Testis (tissue), 3 donors: ENCODE measurements around the gene HHATL. TPM values are rescaled to one million over a fixed set of nuclear protein-coding genes. Genes with fewer than 3 reads are reported as not detected.

Experiments
- DNase-seq: peaks from one replicate; pipeline ENCODE4 v3.0.0-alpha.2; 2019
- H3K27ac ChIP-seq, 2 donors: fragments of 200-600 bp; sonication (generic); one replicate each; pipeline ENCODE4 v1.5.1; 2019
- H3K27me3 ChIP-seq: fragments of 200-600 bp; sonication (generic); one replicate; pipeline ENCODE4 v1.5.1; 2019
- H3K36me3 ChIP-seq: fragments of 200-600 bp; sonication (generic); one replicate; pipeline ENCODE4 v1.5.1; 2017; ENCODE audit warnings: low read depth; ENCODE audit errors: missing control alignments
- H3K4me1 ChIP-seq: fragments of 200-600 bp; sonication (generic); one replicate; pipeline ENCODE4 v1.5.1; 2019
- H3K4me3 ChIP-seq, 2 donors: fragments of 200-600 bp; sonication (generic); one replicate each; pipeline ENCODE4 v1.5.1; 2017 to 2019
- H3K9me3 ChIP-seq: fragments of 200-600 bp; sonication (generic); one replicate; pipeline ENCODE4 v1.5.1; 2017
- CTCF ChIP-seq, 3 experiments: fragments of 450-650 bp in 2 of 3; fragments of 200-600 bp in 1 of 3; sonication (generic) in 1 of 3; IDR thresholded peaks; one replicate each; pipeline ENCODE4 v1.5.1; 2016 to 2019; ENCODE audit warnings: antibody characterized with exemption in 3 of 3, mild to moderate bottlenecking in 2 of 3, moderate library complexity in 1 of 3
- POLR2A ChIP-seq: fragments of 450-650 bp; IDR thresholded peaks from one replicate; pipeline ENCODE4 v1.6.1; 2017; ENCODE audit warnings: antibody characterized with exemption, mild to moderate bottlenecking, moderate library complexity
- WGBS, 2 donors: methylation state at CpG; one replicate each; pipeline ENCODE4 v1.1.5; 2018; 5-methylcytosine and 5-hydroxymethylcytosine counted together
- intact Hi-C: fragments of 100-400 bp; cut with DNase I; formaldehyde crosslinking; loops from one replicate; pipeline ENCODE4 v1.15.1; 2023; ENCODE audit warnings: low total_unique reads
- polyA plus RNA-seq: library from polyadenylated mRNA; stranded (reverse); fragments of 350-450 nt; fragmentation: Illumina TruSeq; extraction: RNeasy Lipid Tissue Mini Kit (QIAGEN cat#74804); gene quantifications from one replicate; pipeline ENCODE4 v1.2.3, GENCODE V29; 2014; ENCODE audit warnings: low read depth, low replicate concordance; ENCODE audit not compliant: insufficient read depth
- total RNA-seq, 2 donors: library from RNA; depleted of rRNA; stranded (reverse); fragments of >200 nt; gene quantifications; one replicate each; pipeline ENCODE4 v1.2.3, GENCODE V29; 2016

Gene HHATL
- total and polyA plus RNA-seq, 3 donors from 2014 or later: 6.1 to 7.2 (median 6.4) TPM

GRCh38 chr3:42666577-42666998 is 36.0 kb downstream of the HHATL start:
- intact Hi-C loops: loop anchor here (10.0 kb wide), 1 partner anchor 652 kb away; no protein-coding TSS in a partner anchor
- WGBS, 2 donors: 87 to 92% methylated on average over 2 to 4 of the region's 4 CpGs
- Histone ChIP-seq H3K27ac (no peak overlapping the region), H3K36me3 (no peaks in the 10 kb centered on the region), H3K9me3 (no peaks in the 10 kb centered on the region), H3K27me3 (no peaks in the 10 kb centered on the region), H3K4me3 (no peak overlapping the region), H3K4me1 (peaks cover 10% of the 10 kb centered on the region)
- TF ChIP-seq POLR2A: no peak
- no peak for TF ChIP-seq CTCF (IDR thresholded peaks at IDR 0.05)
- no peak for DNase-seq

GRCh38 chr3:42666022-42666421 is 36.6 kb downstream of the HHATL start:
- peaks cover 10% of the 10 kb centered on the region for H3K4me1 ChIP-seq
- intact Hi-C loops: loop anchor here (10.0 kb wide), 1 partner anchor 651 kb away; no protein-coding TSS in a partner anchor
- no peaks in the 10 kb centered on the region for H3K9me3 ChIP-seq
- H3K4me3 ChIP-seq: no peak overlapping the region
- no peak overlapping the region for H3K27ac ChIP-seq
- WGBS, 2 donors: 61 to 67% methylated on average over 6 to 8 of the region's 8 CpGs
- no peak for DNase-seq
- TF ChIP-seq CTCF (IDR thresholded peaks at IDR 0.05) (no peak), POLR2A (no peak)
- no peaks in the 10 kb centered on the region for H3K27me3 ChIP-seq
- no peaks in the 10 kb centered on the region for H3K36me3 ChIP-seq

- TF ChIP-seq CTCF (IDR thresholded peaks at IDR 0.05) (no peak), POLR2A (no peak)
- DNase-seq: no peak
- Histone ChIP-seq H3K4me3 (no peak overlapping the region), H3K9me3 (no peaks in the 10 kb centered on the region), H3K36me3 (no peaks in the 10 kb centered on the region), H3K27me3 (no peaks in the 10 kb centered on the region), H3K27ac (no peak overlapping the region), H3K4me1 (peaks cover 11% of the 10 kb centered on the region)
- intact Hi-C loops: loop anchor here (10.0 kb wide), 1 partner anchor 650 kb away; no protein-coding TSS in a partner anchor
- WGBS, 2 donors: 83 to 85% methylated on average over 9 to 15 of the region's 15 CpGs
Observed at GRCh38 chr3:42665050-42665878, 37.3 kb downstream of the HHATL start.

- WGBS, 2 donors: 67 to 72% methylated on average over 4 to 13 of the region's 19 CpGs
- Histone ChIP-seq H3K9me3 (no peaks in the 10 kb centered on the region), H3K4me1 (peaks cover 18% of the 10 kb centered on the region), H3K4me3 (peak overlapping the region; percentile 9 to 39), H3K27me3 (no peaks in the 10 kb centered on the region), H3K27ac (no peak overlapping the region), H3K36me3 (no peaks in the 10 kb centered on the region)
- intact Hi-C loops: loop anchor here (10.0 kb wide), 1 partner anchor 650 kb away; no protein-coding TSS in a partner anchor
- TF ChIP-seq CTCF (IDR thresholded peaks at IDR 0.05): no peak
- no peak for TF ChIP-seq POLR2A
- DNase-seq: no peak
Observed at GRCh38 chr3:42664438-42664803, 38.2 kb downstream of the HHATL start.
